ENCODE measurements around the gene ADGRV1.
"Not testable (repeated sequence)": the region's sequence is repeated elsewhere in the genome, so short reads cannot be mapped to it uniquely, and the experiment has no call there.

Gene ADGRV1

DNA sequence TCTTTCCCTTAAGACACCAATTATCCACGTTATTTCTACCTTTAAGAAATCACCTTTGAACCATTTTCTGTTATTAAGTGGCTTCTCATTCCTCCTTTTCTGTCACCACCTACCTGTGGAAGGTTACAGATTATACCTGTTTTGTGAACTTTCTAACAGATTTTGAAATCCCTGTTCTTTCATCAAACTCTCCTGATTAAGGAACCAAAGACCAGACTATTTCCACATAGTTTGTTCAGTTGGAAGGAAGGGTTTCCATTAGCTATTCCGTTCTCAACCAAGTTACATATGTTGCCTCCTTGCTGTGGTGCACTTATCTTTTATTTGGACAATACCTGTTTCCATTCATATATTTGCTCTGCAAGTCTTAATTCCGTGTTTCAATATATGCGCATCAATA is 343.6 kb downstream of the ADGRV1 start:
- DNase-seq (ENCODE audit: low read depth in 2 of 2): no peak

DNA sequence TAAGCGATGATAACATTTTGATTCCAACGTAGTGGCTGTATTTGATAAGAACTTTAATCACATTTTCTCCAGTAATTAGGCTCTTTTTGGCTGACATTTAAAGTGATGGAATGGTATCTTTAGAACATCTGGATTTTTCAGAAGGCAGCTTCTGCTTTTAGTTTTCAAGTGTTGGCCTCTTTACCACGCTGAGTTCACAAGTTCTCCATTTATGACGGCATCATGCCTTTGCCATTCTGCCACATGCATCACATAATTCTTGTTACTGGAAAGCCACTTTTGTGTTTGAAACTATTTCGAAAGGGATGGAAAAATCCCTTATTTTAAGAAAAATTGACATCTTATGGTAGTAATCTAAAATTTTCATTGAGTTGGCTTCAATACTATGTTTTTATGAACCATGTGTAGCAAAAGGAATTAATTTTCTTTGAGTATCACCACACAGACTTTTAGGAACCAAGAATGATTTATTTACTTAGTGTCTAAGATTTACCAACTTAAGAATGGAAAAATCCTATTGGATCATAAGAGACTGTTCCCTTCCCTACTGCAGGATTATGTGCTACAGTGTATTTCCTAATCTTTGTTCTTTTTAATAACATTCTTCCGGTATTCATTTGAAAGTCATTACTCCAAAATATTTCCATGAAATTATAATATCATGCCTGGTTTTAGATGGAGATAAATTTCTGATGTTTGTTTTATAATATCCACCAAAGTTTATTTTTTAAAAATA is 344.2 kb downstream of the ADGRV1 start:
- no peak for DNase-seq (ENCODE audit: low read depth in 2 of 2)

DNA sequence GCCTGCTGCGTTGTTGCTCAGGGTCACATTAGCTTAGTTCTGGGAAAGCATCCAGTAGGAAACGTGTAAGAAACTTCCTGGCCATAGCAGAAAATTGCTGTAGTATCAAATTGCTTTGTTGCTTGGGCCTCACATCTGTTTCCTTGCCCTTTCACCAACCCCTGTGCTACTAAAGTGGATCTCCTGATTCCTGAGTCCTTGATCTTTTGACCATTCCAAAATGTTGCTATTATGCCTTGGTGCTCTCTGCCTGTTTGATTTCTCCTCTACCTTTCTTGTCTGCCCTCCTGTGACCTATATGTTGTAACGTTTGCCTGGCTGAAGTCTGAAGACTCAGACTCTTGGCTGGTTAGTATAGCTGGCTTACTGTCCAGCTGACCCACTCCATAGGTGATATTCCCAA is 350.5 kb downstream of the ADGRV1 start:
- no peak for DNase-seq (ENCODE audit: low read depth in 2 of 2)

DNA sequence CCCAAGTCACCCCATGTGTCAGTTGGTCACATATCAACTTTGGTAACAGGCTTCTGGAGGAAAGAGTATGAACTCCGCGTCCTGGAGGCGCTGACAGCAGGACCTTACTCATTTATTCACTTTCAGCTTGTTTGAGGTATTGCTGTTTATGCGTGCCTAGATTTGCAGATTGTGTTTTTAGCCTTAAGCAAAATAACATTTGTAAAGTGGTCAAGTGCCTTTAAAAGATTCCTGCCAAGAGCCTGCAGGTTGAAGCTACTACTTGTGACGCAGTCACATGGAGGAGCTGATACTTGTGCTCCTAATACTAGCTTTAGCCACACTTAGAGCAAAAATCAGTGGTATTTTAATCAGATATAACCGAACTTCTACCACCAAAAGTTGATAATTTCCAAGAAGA is 351.3 kb downstream of the ADGRV1 start:
- no peak for DNase-seq (ENCODE audit: low read depth in 2 of 2)

DNA sequence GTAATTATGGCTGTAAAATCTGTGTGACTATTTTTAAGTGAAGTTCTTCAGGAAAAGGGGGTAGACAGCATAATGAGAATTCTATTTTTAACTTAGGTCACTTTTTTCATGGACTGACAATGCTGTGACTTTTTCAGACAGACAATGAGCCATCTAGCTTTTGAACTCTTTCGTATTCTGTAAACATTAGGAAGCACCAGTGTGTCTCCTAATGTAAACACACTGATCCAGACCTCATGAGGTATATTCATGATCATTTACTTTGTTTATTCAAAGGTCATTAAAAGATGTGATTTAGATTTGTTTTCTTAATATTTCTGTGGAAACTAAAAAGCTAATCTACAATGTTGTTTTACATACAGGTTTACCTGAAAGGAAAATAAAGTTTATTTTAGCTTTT is 352.6 kb downstream of the ADGRV1 start:
- DNase-seq (ENCODE audit: low read depth in 2 of 2): no peak

DNA sequence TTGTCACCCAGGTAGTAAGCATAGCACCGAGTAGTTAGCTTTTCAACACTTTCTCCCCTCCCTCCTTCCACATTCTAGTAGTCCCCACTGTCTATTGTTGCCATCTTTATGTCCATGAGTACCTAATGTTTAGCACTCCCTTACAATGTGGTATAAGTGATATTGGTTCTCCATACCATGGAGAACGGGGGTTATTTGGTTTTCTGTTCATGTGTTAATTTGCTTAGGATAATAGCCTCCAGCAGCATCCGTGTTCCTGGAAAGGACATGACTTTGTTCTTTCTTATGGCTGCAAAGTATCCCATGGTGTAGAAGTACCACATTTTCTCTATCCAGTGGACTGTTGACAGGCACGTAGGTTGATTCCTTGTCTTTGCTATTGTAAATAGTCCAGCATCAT is 353.9 kb downstream of the ADGRV1 start:
- DNase-seq (ENCODE audit: low read depth in 2 of 2): no peak

DNA sequence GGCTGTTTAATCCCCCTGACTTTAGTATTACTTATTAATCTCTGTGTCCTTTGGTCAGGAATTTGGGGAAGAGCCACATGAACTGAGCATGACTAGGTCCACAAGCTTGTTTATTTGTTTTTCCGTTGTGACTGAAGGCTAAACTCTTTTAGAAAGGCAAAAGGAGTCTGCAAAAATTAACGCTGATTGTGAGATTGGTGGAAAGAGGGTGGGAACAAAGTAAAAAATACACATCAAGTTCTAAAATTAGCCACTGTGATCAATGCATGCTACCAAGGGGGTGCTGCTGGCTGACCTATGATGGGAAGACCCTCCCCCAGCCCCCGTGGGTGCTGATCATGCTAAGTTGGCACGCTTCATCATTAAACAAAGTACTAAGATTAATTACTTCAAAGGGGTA is 356.8 kb downstream of the ADGRV1 start:
- no peak for DNase-seq (ENCODE audit: low read depth in 2 of 2)

DNA sequence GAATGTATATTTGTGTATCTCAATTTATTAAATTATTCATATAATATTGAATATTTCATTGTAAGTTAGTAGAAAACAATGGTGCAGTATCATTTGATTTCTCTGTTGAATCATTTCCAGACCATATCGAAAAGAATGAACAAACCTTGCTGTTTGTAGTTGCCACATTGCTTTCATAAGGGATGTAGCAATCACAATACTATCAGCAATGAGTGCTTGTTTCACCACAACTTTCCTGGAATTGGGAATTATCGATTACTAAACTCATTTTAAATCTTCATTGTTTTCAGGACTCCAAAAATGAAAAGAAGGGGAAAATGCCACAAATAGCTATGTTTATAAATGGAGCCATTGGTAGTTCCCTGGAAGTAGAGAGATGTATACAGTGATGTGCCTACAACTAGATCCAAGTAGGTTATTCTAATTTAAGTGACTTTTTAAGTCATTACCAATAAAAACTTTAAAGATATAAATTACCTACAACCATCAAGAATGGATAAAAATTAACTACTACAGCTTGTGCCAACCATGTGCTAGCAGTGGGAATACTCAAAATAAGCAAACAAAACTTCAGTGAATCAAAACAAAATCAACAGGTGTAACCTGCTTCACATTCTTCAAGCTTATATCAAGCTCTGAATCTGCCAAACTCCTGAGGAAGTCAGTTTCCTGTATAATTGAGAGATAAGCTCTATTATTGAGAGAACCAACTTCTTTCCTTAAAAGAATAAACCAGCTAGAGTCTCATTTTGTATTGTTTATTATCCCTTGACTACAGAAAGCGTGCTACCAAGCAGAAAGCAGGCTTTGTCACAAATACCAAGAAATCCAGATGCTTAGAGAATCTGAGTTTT is 358.6 kb downstream of the ADGRV1 start:
- no peak for DNase-seq (ENCODE audit: low read depth in 2 of 2)

DNA sequence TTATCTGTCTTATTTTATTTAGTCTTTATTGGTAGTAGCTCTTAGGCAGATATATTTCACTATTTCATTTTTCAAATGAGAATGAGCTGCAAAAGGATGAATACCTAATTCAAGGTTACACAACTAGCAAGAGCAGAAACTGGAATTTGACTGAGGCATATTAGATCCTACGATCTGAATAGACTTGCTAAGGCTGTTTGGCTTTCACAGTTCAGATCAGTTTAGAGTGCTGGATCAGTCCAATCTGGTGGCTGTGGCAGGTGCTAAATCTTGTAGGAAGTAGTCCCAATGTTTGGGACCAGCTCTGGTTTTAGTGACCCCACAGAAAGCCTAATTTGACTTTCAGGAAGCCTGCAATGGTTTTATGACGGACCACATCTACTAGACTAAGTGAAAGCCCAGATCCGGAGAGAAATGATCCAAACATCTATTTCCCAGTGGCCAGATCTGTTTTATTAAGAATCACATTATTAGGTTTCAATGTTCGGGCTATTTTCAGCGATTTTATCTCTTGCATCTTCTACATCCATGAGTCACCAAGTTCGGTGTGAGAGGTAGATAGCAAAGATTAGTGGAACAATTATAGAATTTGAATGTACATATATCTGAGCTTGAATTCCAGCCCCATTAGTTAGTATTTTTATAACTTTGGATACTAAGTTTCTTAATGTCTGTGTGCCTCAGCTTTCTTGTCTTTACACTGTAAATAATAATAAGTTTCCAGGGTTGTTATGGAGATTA is 359.5 kb downstream of the ADGRV1 start:
- DNase-seq (ENCODE audit: low read depth in 2 of 2): no peak

DNA sequence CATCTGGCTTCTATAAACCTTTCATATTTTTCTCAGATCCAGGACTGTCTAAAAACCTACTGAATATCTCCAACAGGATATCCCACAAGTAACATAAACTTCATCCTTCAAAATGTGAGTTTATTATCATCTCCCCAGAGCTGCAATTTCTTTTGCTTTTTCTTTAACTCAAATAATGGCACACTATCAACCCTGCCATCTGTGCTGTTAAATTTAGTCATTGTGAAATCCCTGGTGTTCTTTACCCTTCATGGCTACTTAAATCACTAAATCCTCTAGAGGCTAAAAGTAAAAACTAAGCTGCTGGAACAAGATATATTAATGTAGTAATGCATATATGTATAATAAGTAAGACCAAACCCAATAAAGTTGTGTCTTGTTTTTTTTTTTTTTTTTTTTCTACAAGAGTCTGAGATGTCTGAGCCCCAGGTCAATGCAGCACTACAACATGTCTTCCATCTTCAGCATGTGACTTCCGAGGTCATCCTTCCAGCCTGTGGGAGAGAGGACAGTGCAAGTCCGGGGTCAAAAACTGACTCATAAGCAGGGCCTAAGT is 362.9 kb downstream of the ADGRV1 start:
- DNase-seq (ENCODE audit: low read depth in 2 of 2): no peak

DNA sequence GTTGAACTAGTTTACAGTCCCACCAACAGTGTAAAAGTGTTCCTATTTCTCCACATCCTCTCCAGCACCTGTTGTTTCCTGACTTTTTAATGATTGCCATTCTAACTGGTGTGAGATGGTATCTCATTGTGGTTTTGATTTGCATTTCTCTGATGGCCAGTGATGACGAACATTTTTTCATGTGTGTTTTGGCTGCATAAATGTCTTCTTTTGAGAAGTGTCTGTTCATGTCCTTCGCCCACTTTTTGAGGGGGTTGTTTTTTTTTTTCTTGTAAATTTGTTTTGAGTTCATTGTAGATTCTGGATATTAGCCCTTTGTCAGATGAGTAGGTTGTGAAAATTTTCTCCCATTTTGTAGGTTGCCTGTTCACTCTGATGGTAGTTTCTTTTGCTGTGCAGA is 365.6 kb downstream of the ADGRV1 start:
- not testable (repeated sequence) for DNase-seq (ENCODE audit: low read depth in 2 of 2)

DNA sequence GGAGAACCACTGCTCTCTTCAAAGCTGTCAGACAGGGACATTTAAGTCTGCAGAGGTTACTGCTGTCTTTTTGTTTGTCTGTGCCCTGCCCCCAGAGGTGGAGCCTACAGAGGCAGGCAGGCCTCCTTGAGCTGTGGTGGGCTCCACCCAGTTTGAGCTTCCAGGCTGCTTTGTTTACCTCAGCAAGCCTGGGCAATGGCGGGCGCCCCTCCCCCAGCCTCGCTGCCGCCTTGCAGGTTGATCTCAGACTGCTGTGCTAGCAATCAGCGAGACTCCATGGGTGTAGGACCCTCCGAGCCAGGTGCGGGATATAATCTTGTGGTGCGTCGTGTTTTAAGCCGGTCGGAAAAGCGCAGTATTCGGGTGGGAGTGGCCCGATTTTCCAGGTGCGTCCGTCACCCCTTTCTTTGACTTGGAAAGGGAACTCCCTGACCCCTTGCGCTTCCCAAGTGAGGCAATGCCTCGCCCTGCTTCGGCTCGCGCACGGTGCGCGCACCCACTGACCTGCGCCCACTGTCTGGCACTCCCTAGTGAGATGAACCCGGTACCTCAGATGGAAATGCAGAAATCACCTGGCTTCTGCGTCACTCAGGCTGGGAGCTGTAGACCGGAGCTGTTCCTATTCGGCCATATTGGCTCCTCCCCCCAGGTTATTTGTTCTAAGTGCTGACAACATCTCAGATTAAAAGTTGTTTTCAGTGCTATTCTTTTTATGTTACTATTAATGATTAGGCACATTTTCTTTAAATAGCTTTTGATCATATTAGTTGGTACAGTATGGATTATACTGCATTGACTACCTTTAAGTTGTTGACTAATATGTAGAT is 370.6 kb downstream of the ADGRV1 start:
- not testable (repeated sequence) for DNase-seq (ENCODE audit: low read depth in 2 of 2)

DNA sequence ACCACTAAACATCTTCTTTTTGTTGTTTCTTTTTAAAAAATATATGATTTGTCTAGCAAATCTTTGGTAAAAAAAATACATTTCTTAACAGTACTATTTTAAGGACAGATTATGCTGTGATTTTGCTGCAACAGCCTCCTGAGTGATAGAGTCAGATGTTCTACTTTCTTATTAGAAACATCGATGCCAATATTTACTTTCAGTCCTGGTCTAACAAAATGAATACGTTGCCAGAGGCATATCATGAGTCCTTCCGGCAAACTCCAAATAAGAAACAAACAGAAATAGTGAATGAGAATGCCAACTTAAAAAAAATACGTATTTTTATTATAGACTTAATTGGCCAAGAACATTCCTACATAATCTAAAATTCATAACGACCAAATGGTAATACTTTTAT is 371.5 kb downstream of the ADGRV1 start:
- DNase-seq (ENCODE audit: low read depth in 2 of 2): no peak

DNA sequence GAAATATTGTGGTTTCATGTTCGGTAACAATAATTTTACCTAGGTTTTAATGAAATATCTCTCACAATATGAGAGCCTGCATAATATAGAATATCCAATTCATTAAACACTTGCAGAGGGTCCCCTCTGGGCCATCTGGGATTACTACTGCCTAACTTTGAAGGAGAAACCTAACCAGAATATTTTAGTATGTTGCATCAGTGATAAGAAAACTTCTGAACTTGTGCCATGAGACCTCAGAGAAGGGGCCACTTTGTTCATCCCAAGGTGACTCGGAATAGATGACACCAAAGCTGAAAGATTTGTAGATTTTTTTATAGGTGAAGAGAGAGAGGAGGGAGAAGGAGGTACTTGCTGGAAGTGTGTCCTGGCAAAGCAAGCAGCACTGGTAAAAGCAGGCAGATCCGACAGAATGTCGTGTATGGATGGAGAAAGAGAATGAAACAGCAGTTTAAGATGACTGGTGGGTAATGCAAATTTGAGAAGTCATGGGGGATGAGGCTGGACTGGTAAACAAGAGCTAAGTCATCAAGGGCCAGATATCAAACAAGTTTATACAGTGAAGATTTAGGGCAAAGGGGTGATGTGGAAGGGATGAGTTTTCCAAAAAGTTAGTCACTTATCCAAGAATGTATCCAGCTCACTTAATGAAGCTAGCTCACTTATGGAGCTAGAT is 372.3 kb downstream of the ADGRV1 start:
- DNase-seq (ENCODE audit: low read depth in 2 of 2): no peak

DNA sequence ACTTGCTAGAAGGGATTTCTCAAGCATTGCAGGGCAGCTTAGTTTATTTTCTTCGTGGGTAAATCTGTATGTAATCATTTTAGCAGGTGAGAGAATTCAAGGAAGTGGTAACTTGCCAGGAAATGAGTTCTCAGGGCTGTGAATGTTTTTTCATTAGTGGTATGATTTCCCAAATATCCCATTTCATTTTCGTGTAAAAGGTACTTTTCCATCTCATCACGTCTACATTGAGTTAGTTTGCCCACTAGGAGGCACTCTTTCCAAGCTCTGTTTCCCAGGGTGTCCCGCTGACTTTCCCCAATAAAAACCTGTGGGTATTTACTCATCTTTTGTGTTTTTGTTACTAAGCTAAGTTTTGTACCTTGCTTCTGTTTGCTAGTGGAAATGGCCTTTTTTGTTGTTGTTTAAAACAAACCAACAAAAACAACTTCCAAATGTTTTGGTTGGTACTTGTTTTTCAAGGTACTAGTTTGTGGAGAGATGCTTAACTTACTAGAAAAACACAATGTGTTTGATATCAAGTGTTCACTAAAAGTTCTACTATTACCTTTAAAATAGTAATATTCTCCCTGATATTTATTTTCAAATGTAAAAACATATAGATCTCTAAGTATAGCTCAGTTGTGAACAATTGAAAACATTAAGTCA is 373.6 kb downstream of the ADGRV1 start:
- peak in 1 of 2 experiments; percentile 22 for DNase-seq (ENCODE audit: low read depth in 2 of 2)

DNA sequence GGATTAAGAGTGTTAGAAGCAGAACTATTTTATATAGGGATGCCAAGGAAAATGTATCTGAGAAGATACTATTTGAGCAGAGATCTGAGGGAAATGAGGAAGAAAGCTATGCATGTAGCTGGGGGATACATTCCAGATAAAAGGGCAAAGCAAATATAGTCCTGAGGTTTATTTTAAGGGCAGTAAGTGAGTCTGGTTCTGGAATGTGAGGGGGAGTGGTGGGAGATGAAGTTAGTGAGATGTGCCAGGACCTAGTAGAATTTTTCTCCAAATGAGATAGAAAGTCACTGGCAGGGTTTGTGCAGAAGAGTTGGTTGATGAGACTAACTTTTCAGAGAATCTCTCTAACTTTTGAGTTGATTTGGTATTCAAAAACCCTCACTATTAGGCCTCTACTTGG is 374.7 kb downstream of the ADGRV1 start:
- no peak for DNase-seq (ENCODE audit: low read depth in 2 of 2)

DNA sequence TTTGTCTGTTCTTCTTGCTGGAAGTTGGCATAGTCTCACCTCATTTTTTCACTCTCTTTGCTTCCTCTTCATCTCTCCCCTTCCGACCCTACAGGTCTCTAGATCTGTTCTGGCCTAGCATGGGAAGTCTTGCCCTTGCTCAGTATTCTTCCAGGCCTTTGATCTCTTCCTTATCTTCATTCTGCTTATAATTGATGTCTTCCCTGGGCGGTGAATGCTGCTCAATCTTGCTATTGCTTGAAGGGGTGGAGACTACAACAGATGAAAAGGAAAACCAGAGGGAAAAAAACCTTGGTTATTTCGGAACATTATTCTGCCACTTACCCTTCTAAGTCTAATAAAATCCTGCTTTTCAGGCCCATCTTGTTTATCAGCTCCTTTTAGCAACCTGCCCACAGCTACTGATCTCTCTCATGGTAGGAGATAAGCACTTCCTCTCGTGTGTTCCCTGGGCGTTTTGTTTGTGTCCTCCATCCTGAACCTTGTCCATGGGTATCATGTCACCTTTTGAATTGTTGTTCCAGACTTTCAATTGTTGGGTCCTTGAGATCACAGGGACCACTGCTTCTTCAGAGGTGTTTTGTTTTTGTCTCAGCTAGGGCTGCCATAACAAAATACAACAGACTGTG is 375.6 kb downstream of the ADGRV1 start:
- DNase-seq (ENCODE audit: low read depth in 2 of 2): no peak

DNA sequence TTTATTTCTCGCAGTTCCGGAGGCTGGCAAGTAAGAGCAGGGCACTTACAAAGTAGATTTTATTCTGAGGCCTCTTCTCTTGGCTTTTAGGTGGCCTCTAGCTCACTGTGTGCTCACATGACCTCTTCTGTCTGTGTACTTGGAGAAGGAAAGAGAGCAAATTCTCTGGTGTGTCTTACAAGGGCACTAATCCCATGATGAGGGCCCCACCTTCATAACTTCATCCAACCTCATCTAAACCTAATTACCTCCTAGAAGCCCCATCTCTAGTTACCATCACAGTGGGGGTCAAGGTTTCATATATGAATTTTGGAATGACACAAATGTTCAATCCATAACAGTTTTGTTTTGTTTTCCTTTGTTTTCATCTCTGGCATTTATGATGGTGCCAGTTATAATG is 376.1 kb downstream of the ADGRV1 start:
- DNase-seq (ENCODE audit: low read depth in 2 of 2): no peak

DNA sequence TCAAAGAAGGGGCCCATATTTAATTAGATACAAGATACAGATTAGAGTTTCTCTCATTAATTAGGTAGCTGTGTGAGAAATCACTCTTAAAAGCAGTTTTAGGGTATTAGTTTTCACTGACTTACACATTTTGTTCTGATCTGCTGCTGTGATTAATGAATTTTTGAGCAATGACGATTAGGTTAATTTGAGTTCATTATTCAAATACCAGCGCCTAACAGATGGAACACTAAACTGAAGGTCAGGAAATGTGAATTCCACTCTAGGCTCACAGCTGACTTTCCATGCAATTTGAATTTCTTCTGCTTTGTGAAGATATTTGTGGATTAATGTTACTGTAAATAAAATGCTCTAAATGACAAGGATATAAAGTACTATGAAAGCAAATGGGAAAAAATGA is 380.6 kb downstream of the ADGRV1 start:
- no peak for DNase-seq (ENCODE audit: low read depth in 2 of 2)
